IPS-20b (cell line): ENCODE results near the gene ANKRD44.

Source experiments
- H3K27ac ChIP-seq: one replicate; pipeline ENCODE4 v1.5.1; 2013; ENCODE audit warnings: low read length
- H3K27me3 ChIP-seq: 2 replicates; pipeline ENCODE4 v1.6.1; 2013; ENCODE audit warnings: mild to moderate bottlenecking, low read length, inconsistent platforms; ENCODE audit not compliant: insufficient read depth
- H3K36me3 ChIP-seq: 2 replicates; pipeline ENCODE4 v1.6.1; 2013; ENCODE audit warnings: low read depth, mild to moderate bottlenecking, inconsistent platforms, low read length, moderate library complexity; ENCODE audit not compliant: insufficient read depth
- H3K4me1 ChIP-seq: 2 replicates; pipeline ENCODE4 v1.6.1; 2013; ENCODE audit warnings: mild to moderate bottlenecking, control low read depth, inconsistent platforms, low read length, moderate library complexity; ENCODE audit not compliant: insufficient read depth
- H3K4me3 ChIP-seq: 2 replicates; pipeline ENCODE4 v1.5.1; 2013; ENCODE audit warnings: mild to moderate bottlenecking, low read length, inconsistent platforms
- H3K9ac ChIP-seq: 2 replicates; pipeline ENCODE4 v1.6.1; 2013; ENCODE audit warnings: low read depth, mild to moderate bottlenecking, inconsistent platforms, low read length, moderate library complexity
- H3K9me3 ChIP-seq: 2 replicates; pipeline ENCODE4 v1.6.1; 2013; ENCODE audit warnings: mild to moderate bottlenecking, low read depth, low read length, inconsistent platforms; ENCODE audit not compliant: insufficient read depth

The ANKRD44 gene

GRCh38 chr2:197179744-197180498 lies 130.7 kb downstream of the ANKRD44 start:
- H3K4me1 ChIP-seq = no peaks in the 10 kb centered on the region

GRCh38 chr2:197176522-197176921 lies 134.1 kb downstream of the ANKRD44 start:
- Histone ChIP-seq H3K9me3 (no peaks in the 10 kb centered on the region), H3K27me3 (no peaks in the 10 kb centered on the region), H3K4me1 (no peaks in the 10 kb centered on the region), H3K27ac (no peak overlapping the region), H3K4me3 (no peak overlapping the region), H3K9ac (no peak overlapping the region), H3K36me3 (no peaks in the 10 kb centered on the region)

More at GRCh38 chr2:197179744-197180498, 130.7 kb downstream of the ANKRD44 start:
- H3K27ac ChIP-seq = no peak overlapping the region
- no peak overlapping the region for H3K9ac ChIP-seq
- no peaks in the 10 kb centered on the region for H3K27me3 ChIP-seq
- H3K9me3 ChIP-seq = no peaks in the 10 kb centered on the region
- no peak overlapping the region for H3K4me3 ChIP-seq
- no peaks in the 10 kb centered on the region for H3K36me3 ChIP-seq

GRCh38 chr2:197174539-197175094 lies 136.0 kb downstream of the ANKRD44 start:
- Histone ChIP-seq H3K4me1 (no peaks in the 10 kb centered on the region), H3K36me3 (no peaks in the 10 kb centered on the region), H3K27ac (no peak overlapping the region)

GRCh38 chr2:197171582-197171981 lies 139.0 kb downstream of the ANKRD44 start:
- H3K27ac ChIP-seq = no peak overlapping the region
- H3K4me1 ChIP-seq = no peaks in the 10 kb centered on the region
- H3K27me3 ChIP-seq = no peaks in the 10 kb centered on the region

More at GRCh38 chr2:197174539-197175094, 136.0 kb downstream of the ANKRD44 start:
- Histone ChIP-seq H3K9me3 (no peaks in the 10 kb centered on the region), H3K4me3 (no peak overlapping the region), H3K27me3 (no peaks in the 10 kb centered on the region), H3K9ac (no peak overlapping the region)

GRCh38 chr2:197170208-197170607 lies 140.4 kb downstream of the ANKRD44 start:
- no peaks in the 10 kb centered on the region for H3K36me3 ChIP-seq
- no peak overlapping the region for H3K9ac ChIP-seq
- no peak overlapping the region for H3K4me3 ChIP-seq
- no peaks in the 10 kb centered on the region for H3K9me3 ChIP-seq
- H3K27ac ChIP-seq = no peak overlapping the region
- H3K4me1 ChIP-seq = no peaks in the 10 kb centered on the region
- H3K27me3 ChIP-seq = peaks cover 2% of the 10 kb centered on the region; the same call in 1 of the 2 replicates

More at GRCh38 chr2:197171582-197171981, 139.0 kb downstream of the ANKRD44 start:
- H3K4me3 ChIP-seq = no peak overlapping the region
- no peaks in the 10 kb centered on the region for H3K36me3 ChIP-seq
- H3K9me3 ChIP-seq = no peaks in the 10 kb centered on the region
- no peak overlapping the region for H3K9ac ChIP-seq

- H3K4me1 ChIP-seq = peaks cover 2% of the 10 kb centered on the region; the same call in 1 of the 2 replicates
- H3K9me3 ChIP-seq = no peaks in the 10 kb centered on the region
- H3K27me3 ChIP-seq = peaks cover 7% of the 10 kb centered on the region; the same call in 1 of the 2 replicates
- no peak overlapping the region for H3K9ac ChIP-seq
- no peak overlapping the region for H3K4me3 ChIP-seq
- H3K27ac ChIP-seq = no peak overlapping the region
- no peaks in the 10 kb centered on the region for H3K36me3 ChIP-seq
Measured at GRCh38 chr2:197168705-197169104, 141.9 kb downstream of the ANKRD44 start.

GRCh38 chr2:197167608-197168314 lies 142.8 kb downstream of the ANKRD44 start:
- no peaks in the 10 kb centered on the region for H3K9me3 ChIP-seq
- H3K4me3 ChIP-seq = no peak overlapping the region
- no peaks in the 10 kb centered on the region for H3K36me3 ChIP-seq
- H3K4me1 ChIP-seq = peaks cover 2% of the 10 kb centered on the region; the same call in 1 of the 2 replicates
- H3K27me3 ChIP-seq = peaks cover 7% of the 10 kb centered on the region; the same call in 1 of the 2 replicates
- no peak overlapping the region for H3K27ac ChIP-seq
- H3K9ac ChIP-seq = no peak overlapping the region

GRCh38 chr2:197165020-197165419 lies 145.6 kb downstream of the ANKRD44 start:
- H3K27ac ChIP-seq = no peak overlapping the region
- H3K4me1 ChIP-seq = peaks cover 2% of the 10 kb centered on the region; the same call in 1 of the 2 replicates
- peaks cover 7% of the 10 kb centered on the region; the same call in 1 of the 2 replicates for H3K27me3 ChIP-seq
- no peaks in the 10 kb centered on the region for H3K36me3 ChIP-seq
- no peaks in the 10 kb centered on the region for H3K9me3 ChIP-seq
- peak overlapping the region; percentile 36; the same call in 1 of the 2 replicates for H3K4me3 ChIP-seq
- peak overlapping the region; percentile 46; the same call in 1 of the 2 replicates for H3K9ac ChIP-seq

- Histone ChIP-seq H3K4me3 (peak overlapping the region; percentile 36; the same call in 1 of the 2 replicates), H3K36me3 (no peaks in the 10 kb centered on the region), H3K27ac (no peak overlapping the region), H3K4me1 (peaks cover 2% of the 10 kb centered on the region; the same call in 1 of the 2 replicates), H3K9me3 (no peaks in the 10 kb centered on the region), H3K9ac (peak overlapping the region; percentile 46; the same call in 1 of the 2 replicates), H3K27me3 (peaks cover 7% of the 10 kb centered on the region; the same call in 1 of the 2 replicates)
Measured at GRCh38 chr2:197164141-197164754, 146.3 kb downstream of the ANKRD44 start.

- H3K36me3 ChIP-seq = no peaks in the 10 kb centered on the region
- peaks cover 7% of the 10 kb centered on the region; the same call in 1 of the 2 replicates for H3K27me3 ChIP-seq
- H3K4me1 ChIP-seq = peaks cover 2% of the 10 kb centered on the region; the same call in 1 of the 2 replicates
- no peaks in the 10 kb centered on the region for H3K9me3 ChIP-seq
- peak overlapping the region; percentile 36; the same call in 1 of the 2 replicates for H3K4me3 ChIP-seq
- peak overlapping the region; percentile 46; the same call in 1 of the 2 replicates for H3K9ac ChIP-seq
- no peak overlapping the region for H3K27ac ChIP-seq
Measured at GRCh38 chr2:197163712-197164140, 146.9 kb downstream of the ANKRD44 start.

- H3K4me1 ChIP-seq = peaks cover 2% of the 10 kb centered on the region; the same call in 1 of the 2 replicates
- H3K9ac ChIP-seq = no peak overlapping the region
- H3K27ac ChIP-seq = no peak overlapping the region
- no peaks in the 10 kb centered on the region for H3K36me3 ChIP-seq
- H3K27me3 ChIP-seq = peaks cover 7% of the 10 kb centered on the region; the same call in 1 of the 2 replicates
- no peak overlapping the region for H3K4me3 ChIP-seq
- no peaks in the 10 kb centered on the region for H3K9me3 ChIP-seq
Measured at GRCh38 chr2:197161774-197162173, 148.8 kb downstream of the ANKRD44 start.
